Activated T-cell treated with anti-CD3 and anti-CD28 coated beads, Interleukin-2, amount 50 U/mL, for 48 hours (primary cell): ENCODE data around the gene CFHR4.
"Not testable (repeated sequence)": the region's sequence is repeated elsewhere in the genome, so short reads cannot be mapped to it uniquely, and the experiment has no call there.

ENCODE experiments used
- DNase-seq, 2 experiments: peaks; one replicate each; pipeline ENCODE4 v3.0.0-alpha.2; 2020

The CFHR4 gene

GRCh38 chr1:196941474-196941873 lies 53.6 kb downstream of the CFHR4 start:
- not testable (repeated sequence) for DNase-seq

- not testable (repeated sequence) for DNase-seq
Measured at GRCh38 chr1:196943568-196943967, 55.7 kb downstream of the CFHR4 start, which contains the start of gene CFHR2. CFHR2 (plus strand) TSS chr1:196943738; CDS start chr1:196943881, 143 bp downstream.

GRCh38 chr1:196951711-196952394 lies 64.0 kb downstream of the CFHR4 start:
- DNase-seq = no peak

- no peak for DNase-seq
Measured at GRCh38 chr1:196954778-196955177, 66.9 kb downstream of the CFHR4 start.

- DNase-seq = no peak
Measured at GRCh38 chr1:196955926-196956325, 68.1 kb downstream of the CFHR4 start.

GRCh38 chr1:196960854-196961253 lies 73.0 kb downstream of the CFHR4 start:
- no peak for DNase-seq
